Measurements from ENCODE around the gene RAD51B.

GRCh38 chr14:68386446-68386845 lies 566.9 kb downstream of the RAD51B start:
- TF ChIP-seq EP300 (IDR thresholded peaks at IDR 0.05; ENCODE audit: low read depth) (no peak), CTCF (IDR thresholded peaks at IDR 0.05) (no peak)
